T47D (cell line): ENCODE data around the gene ELOVL1.

ENCODE experiments used
- DNase-seq, 2 experiments: peaks; one replicate each; pipeline versions ENCODE4 v3.0.0 to v3.0.0-alpha.2; 2011 to 2012; ENCODE audit warnings: low read depth in 1 of 2, low spot score in 1 of 2
- JUND ChIP-seq: IDR thresholded peaks from 2 replicates; pipeline ENCODE4 v1.6.1; 2012; ENCODE audit warnings: low read depth
- in situ Hi-C: cut with HindIII; loops from 2 replicates; pipeline ENCODE4 v1.10.0; 2016; ENCODE audit warnings: low sequenced_read_pairs, low pct_unique_long_range_greater_than_20kb

Gene ELOVL1

GRCh38 chr1:43392702-43393101 is 24.9 kb upstream of the ELOVL1 start:
- DNase-seq = no peak
- no peak for TF ChIP-seq JUND
- in situ Hi-C loops = no loop called here

- DNase-seq = peak; percentile 86 to 95
- in situ Hi-C loops = no loop called here
- no peak for TF ChIP-seq JUND
These were observed 21.8 kb upstream of the ELOVL1 start, which contains the start of the genes MED8 and SZT2 for GRCh38 chr1:43389326-43390313. Gene MED8 (minus strand): TSS chr1:43389800. CDS start chr1:43389764, 36 bp downstream. Gene SZT2 (plus strand): TSS chr1:43389899. CDS start chr1:43389969, 70 bp downstream.

GRCh38 chr1:43388613-43389012 is 20.8 kb upstream of the ELOVL1 start:
- in situ Hi-C loops = no loop called here
- no peak for TF ChIP-seq JUND
- DNase-seq = no peak

- in situ Hi-C loops = no loop called here
- no peak for DNase-seq
- no peak for TF ChIP-seq JUND
These were observed 20.3 kb upstream of the ELOVL1 start for GRCh38 chr1:43387976-43388599.

- in situ Hi-C loops = no loop called here
- TF ChIP-seq JUND = no peak
- no peak for DNase-seq
These were observed 18.9 kb upstream of the ELOVL1 start for GRCh38 chr1:43386676-43387075.

- TF ChIP-seq JUND = no peak
- peak in 1 of 2 experiments; percentile 43 for DNase-seq
- in situ Hi-C loops = no loop called here
These were observed 15.6 kb upstream of the ELOVL1 start for GRCh38 chr1:43383449-43383848.

GRCh38 chr1:43382027-43382779 is 14.4 kb upstream of the ELOVL1 start:
- in situ Hi-C loops = no loop called here
- no peak for TF ChIP-seq JUND
- DNase-seq = no peak

- no peak for DNase-seq
- in situ Hi-C loops = no loop called here
- no peak for TF ChIP-seq JUND
These were observed 13.8 kb upstream of the ELOVL1 start for GRCh38 chr1:43381612-43382011.

- no peak for DNase-seq
- in situ Hi-C loops = no loop called here
- TF ChIP-seq JUND = no peak
These were observed 11.7 kb upstream of the ELOVL1 start for GRCh38 chr1:43379476-43379875.

- in situ Hi-C loops = no loop called here
- no peak for DNase-seq
These were observed 10.0 kb upstream of the ELOVL1 start for GRCh38 chr1:43377831-43378230.

GRCh38 chr1:43376723-43377235 is 9.0 kb upstream of the ELOVL1 start:
- no peak for TF ChIP-seq JUND
- DNase-seq = no peak
- in situ Hi-C loops = no loop called here

More at GRCh38 chr1:43377831-43378230, 10.0 kb upstream of the ELOVL1 start:
- TF ChIP-seq JUND = no peak
